ENCODE measurements around the gene HIP1R.

HIP1R gene

GRCh38 chr12:122820138-122820537 is 15.1 kb upstream of the HIP1R start:
- TF ChIP-seq ZFX (IDR thresholded peaks at IDR 0.05; ENCODE audit: borderline replicate concordance) (no peak), CTCF (IDR thresholded peaks at IDR 0.05) (no peak)
- H3K27ac ChIP-seq, result no peak overlapping the region

GRCh38 chr12:122820838-122821271 is 14.4 kb upstream of the HIP1R start:
- H3K27ac ChIP-seq, result no peak overlapping the region
- TF ChIP-seq ZFX (IDR thresholded peaks at IDR 0.05; ENCODE audit: borderline replicate concordance) (no peak), CTCF (IDR thresholded peaks at IDR 0.05) (no peak)

- TF ChIP-seq CTCF (IDR thresholded peaks at IDR 0.05) (no peak), ZFX (IDR thresholded peaks at IDR 0.05; ENCODE audit: borderline replicate concordance) (no peak)
- H3K27ac ChIP-seq, result peak overlapping the region; percentile 57
Measured at GRCh38 chr12:122823429-122823828, 11.8 kb upstream of the HIP1R start.

GRCh38 chr12:122825773-122826724 is 9.2 kb upstream of the HIP1R start:
- TF ChIP-seq CTCF (IDR thresholded peaks at IDR 0.05) (no peak), ZFX (IDR thresholded peaks at IDR 0.05; ENCODE audit: borderline replicate concordance) (no peak)
- H3K27ac ChIP-seq, result peak overlapping the region; percentile 57

GRCh38 chr12:122827258-122827657 is 8.0 kb upstream of the HIP1R start:
- H3K27ac ChIP-seq, result 0 out of 2 replicates have a peak overlapping the region, but pooled peaks have one; percentile 57
- no peak for TF ChIP-seq ZFX (IDR thresholded peaks at IDR 0.05; ENCODE audit: borderline replicate concordance)
- no peak for TF ChIP-seq CTCF (IDR thresholded peaks at IDR 0.05)

GRCh38 chr12:122830517-122831214 is 4.6 kb upstream of the HIP1R start:
- no peak overlapping the region for H3K27ac ChIP-seq
- TF ChIP-seq ZFX (IDR thresholded peaks at IDR 0.05; ENCODE audit: borderline replicate concordance) (no peak), CTCF (IDR thresholded peaks at IDR 0.05) (no peak)
